Middle frontal gyrus (tissue), 1 donor: ENCODE measurements around the gene TMEM120A.

Experiments
- DNase-seq: peaks from one replicate; pipeline ENCODE4 v3.0.0-alpha.2; 2015; ENCODE audit warnings: low spot score; ENCODE audit errors: extremely low spot score

Gene TMEM120A

DNA sequence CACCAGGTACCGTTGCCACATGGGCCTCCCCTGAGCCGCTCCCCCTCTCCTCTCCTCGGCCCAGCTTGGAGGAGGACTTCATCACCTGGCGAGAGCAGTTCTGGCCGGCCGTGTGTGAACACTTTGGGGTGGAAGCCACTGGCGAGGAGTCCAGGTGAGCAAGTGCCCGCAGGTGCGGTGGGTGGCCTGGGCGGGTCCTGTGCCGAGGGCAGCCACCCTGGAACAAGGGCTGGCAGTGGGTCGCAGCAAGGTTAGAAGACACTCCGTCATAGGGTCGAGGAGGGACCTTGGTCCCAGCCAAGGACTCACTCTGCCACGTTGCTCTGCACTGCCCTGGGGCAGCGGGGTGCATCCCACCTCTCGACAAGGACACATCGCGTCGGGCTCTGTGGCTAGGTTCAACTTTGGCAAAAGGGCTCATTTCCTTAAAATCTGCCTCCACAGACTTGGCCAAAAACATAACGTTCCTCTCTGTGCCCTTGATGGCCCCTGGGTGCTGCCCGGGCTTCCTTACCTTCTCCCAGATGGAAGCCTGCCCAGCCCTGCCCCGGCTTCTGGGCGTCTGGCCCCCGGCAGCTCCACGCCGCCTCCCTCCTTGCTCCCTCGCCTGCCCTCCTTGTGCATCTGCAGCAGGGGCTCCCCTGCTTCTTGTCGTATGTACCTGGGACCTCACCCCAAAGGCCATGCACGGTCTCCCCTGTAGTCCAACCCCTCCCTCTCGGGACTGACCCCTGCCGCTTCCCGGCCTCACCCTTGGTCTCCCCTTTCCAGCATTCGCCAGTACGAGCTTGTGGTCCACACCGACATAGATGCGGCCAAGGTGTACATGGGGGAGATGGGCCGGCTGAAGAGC is 12.7 kb downstream of the TMEM120A start:
- no peak for DNase-seq

DNA sequence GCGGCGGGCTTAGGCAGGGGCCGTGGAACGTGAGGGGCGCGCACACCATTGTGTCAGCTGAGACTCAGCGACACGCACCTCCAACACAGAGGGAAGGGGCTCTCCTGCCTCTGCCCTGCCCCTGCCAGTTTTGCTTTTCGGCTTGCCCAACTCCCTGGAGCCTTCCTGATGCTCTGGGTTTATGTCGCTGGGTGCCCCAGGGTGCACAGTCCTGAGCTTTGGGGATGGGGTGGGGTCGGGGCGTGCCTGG is 13.3 kb downstream of the TMEM120A start:
- no peak for DNase-seq

GRCh38 chr7:75980430-75981202 is 13.8 kb downstream of the TMEM120A start:
- no peak for DNase-seq

- DNase-seq = no peak
These were observed 14.5 kb downstream of the TMEM120A start for GRCh38 chr7:75979759-75980429.

- DNase-seq = no peak
These were observed 16.7 kb downstream of the TMEM120A start for GRCh38 chr7:75977743-75978142.

DNA sequence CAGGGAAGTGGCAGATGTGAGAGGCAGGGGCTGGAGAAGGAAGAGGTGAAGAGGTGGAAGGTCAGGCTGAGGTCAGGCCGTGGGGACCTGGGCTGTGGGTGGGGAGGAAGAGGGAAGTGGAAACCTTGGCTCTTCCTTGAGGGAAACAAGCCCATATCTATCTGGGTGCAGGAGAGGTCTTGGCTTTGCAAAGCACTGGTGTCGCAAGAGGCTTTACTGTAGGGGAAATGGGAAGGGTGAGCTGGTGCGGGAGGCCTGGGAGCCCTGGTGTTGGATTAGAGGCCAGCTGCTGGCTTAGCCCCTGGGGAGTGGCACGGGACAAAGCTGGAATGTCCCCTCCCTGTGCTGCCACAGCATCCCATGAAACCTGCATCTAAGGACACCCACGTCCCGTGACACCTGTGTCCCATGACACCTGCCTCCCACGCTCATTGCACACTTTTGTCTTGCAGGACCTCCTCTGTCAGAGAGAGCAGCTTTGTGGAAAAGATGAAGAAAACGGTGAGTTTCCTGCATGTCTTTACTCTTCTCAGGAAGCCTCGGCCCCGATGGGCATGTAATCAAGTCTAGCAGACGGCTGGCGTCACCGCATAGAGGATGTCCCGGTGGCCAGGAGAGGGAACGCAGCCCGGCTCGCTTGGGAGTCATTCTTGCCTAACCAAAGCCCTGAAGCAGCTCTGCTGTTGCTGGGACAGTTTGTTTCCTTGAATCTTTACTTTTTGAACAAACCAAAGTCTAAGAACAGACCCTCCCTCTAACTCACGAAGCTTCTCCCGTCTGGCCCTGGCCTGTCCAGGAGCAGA is 22.2 kb downstream of the TMEM120A start:
- DNase-seq = no peak

GRCh38 chr7:75971309-75971960 is 23.0 kb downstream of the TMEM120A start:
- DNase-seq = no peak

DNA sequence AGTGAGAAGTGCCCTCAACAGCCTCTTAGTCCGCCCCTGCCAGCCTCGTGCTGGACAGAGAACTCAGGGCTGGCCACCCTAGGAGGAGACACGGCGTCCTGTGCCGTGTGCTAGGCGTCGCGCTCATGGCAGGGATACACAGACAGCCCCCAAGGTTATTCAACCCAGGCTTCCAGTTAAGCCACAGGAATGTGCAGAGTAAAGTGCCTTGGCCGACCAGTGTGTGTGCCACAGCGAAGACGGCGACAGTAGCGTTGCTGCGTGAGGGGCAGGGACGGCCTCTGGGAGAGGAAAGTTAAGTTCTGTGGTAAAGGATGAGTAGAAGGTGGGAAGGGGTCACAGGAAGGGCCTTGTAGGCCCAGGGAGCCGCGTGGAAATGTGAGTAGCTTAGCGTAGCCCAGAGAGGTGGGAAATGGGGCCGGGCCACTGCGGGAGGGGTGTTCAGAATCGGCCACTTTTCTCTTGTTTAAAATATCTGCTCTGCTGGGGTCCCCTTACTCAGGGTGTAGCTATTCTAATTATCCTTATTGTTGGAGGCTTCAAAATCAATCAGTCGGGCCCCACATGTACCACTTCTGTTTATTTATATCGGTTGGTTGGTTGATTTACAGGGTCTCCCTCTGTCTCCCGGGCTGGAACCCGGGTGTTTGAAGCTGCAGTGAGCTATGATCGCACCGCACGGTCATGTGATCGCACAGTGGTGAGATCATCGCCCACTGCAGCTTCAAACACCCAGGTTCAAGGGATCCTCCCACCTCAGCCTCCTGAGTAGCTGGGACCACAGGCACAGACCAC is 24.5 kb downstream of the TMEM120A start:
- DNase-seq = no peak

DNA sequence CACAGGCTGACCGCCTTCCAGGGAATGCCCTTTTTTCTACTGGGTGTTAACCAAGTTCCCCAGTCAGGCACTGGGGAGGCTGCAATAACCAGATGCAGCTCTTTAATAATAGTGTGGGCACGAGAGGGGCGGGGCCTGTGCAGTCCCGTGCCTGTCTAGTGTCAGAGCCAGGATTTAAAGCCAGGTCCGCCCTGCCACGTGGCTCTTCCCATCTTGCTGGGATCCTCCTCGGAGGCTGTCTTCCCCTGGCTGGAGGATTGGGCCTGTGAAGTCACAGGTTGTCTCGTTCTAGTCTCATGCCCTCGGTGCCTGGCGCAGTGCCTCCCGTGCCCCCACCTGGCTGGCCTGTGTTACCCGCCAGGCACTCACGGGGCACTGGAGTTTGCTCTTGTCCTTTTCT is 25.2 kb downstream of the TMEM120A start:
- DNase-seq = no peak

DNA sequence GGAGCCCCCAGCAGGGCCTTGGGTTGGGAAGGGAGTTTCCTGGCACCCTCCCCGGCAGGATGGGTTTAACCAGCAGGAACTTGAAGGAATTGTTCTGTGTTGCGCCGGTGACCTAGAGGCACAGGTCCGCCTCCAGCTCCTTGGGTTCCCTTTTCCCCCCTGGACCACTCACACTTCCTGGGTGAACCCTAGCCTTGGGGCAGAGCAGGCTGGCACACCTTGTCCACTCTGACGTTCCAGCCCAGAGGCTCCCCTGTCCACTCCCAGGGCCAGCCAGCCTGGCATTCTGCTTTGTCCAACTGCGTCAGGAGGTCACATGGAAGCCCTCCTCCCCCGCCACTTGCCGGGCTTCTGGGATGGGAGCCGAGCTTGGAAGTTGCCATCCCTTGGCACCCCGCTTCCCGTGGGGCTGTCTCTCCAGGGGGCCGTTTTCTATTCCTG is 25.8 kb downstream of the TMEM120A start:
- no peak for DNase-seq

DNA sequence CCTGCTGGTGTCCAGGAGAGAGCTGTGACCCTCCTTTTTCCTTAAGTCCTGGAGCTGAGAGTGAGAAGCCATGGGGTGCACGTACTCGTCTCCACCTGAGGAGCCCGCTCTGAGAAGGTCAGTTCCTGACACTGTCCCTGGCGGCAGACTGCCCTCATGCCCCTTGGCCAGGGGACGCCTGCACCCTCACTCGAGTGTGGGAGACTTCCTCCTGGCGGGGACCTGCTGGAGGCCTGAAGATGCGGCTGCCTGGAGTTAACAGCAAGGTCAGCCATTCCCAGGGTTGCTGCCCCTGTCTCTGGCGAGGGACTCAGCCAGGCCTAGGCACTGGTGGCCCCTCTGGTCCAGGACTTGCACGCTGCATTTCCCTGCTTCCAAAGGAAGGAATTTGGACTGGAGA is 26.4 kb downstream of the TMEM120A start:
- no peak for DNase-seq

DNA sequence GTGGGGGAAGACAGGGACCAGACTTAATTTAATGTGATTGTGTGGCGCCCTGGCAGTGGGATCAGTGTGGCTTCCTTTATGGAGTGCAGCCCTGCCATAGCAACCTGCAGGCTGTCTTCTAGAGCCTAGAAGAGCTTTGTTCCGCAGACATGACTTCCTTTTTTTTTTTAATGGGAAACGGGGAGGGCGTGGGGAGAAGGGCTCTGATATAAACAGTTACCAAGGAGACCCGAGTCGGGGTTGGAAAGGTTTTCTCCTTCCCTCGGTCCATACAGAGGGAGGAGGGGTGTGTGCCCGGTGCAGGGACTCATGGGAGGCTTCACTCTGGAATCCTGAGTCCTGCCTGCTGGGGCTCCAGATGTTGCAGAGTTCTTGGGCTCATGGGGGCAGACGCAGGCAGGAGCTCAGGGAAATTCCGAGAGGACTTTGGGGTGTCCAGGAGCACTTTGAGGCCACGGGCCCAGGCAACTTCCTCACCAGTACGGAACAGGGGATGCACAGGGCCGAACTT is 26.9 kb downstream of the TMEM120A start:
- no peak for DNase-seq

- no peak for DNase-seq
These were observed 27.3 kb downstream of the TMEM120A start for GRCh38 chr7:75967055-75967454.

DNA sequence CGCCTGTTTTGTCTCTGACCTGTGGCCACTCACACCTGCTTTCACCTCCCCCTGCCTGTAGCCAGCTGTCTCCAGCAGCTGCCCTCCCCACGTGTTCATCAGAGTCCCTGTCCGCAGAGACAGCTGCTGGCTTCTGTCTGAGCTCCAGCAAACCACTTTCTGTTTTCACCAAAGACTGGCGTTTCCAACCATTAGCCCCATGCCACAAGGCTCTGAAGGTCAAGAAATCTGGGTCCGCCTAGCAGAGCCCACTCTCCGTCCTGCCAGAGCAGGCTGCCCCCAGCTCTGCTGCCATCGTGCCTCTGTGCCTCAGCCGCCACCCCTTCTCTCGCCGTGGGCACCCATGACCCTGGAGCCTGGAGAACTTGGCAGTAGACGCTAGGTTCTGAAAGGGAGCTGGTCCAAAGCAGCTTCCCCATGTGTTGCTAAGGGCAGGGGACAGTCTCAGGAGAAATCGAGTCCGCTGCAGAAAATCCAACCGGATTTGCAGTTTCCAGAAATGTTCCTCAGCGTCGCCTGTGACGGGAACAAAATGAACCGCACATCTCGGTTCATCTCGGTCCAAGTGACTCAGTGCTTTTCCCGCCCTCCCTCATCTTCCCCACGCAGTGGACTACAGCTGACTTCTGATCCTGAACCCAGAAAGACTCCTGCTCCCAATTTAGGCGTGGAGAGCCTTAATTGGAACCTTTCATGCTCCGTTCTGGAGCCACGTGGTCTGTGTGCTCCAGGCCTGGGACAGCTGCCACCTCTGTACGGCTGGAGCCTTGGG is 28.0 kb downstream of the TMEM120A start:
- no peak for DNase-seq

DNA sequence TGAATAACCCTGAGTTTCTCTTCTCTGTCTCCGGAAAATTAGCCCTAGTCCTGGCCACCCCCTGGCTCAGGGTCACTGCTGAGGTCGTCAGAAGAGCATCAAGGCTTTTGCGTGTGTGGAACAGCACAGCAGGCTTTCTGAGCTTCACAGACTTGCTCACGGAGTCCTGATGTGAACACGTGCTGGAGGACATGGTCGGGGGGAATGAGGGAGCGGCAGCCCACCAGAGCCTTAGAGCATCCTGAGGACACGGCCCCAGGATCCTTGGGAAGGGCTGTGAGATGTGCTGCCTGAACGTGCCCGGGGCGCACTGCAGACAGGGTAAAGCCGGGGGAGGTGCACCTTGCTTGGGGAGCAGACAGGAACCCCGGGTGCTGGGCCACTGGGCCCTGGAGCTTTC is 28.8 kb downstream of the TMEM120A start:
- no peak for DNase-seq

- DNase-seq = no peak
These were observed 30.9 kb downstream of the TMEM120A start for GRCh38 chr7:75963381-75963995.

DNA sequence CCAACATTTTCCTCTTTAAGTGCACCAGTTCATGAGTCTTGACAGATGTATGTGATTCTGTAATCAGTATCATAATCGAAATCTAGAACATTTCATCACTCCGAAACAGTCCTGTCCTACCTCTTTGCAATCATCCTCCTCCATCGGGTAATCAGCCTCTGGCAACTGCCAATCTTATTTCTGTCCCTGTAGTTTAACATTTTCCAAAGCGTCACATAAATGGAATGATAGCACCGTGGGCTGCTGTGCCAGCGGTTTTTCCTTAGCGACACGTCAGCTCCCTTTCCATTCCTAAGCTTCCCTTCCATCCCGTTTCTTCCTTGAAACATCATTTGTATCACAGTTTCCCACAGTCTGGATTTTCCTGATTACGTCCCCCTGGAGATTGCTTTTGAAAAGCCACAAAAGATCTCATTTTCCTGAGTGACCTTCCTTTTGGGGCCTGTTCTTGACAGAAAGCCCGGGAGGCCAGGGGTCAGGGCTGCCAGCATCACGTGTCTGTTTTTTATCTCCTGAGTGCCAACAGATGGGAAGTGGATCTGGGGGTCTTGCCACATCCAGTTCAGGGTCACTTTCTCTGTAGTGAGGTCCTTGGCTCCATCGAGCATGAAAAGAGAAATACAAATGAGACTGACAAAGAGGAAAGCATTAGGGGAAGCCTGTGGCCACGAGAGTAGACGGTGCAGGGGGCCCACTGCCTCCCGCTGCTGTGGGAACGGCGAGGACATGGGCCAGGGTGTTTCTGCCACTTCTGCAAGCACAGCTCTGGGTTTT is 31.6 kb downstream of the TMEM120A start:
- no peak for DNase-seq

GRCh38 chr7:75961218-75961617 is 33.2 kb downstream of the TMEM120A start:
- DNase-seq = no peak
